H1 (cell line): ENCODE measurements around the gene LRRC28. TPM values are rescaled to one million over a fixed set of nuclear protein-coding genes. Genes with fewer than 3 reads are reported as not detected.

Experiments
- CEBPB ChIP-seq: IDR thresholded peaks from 2 replicates; pipeline ENCODE4 v1.6.1; 2012; ENCODE audit warnings: low read depth, low read length
- CHD1 ChIP-seq: IDR thresholded peaks from 2 replicates; pipeline ENCODE4 v1.6.1; 2012; ENCODE audit warnings: low read depth, low read length, improper control_type of control experiment
- CTBP2 ChIP-seq: IDR thresholded peaks from 2 replicates; pipeline ENCODE4 v1.7.0; 2011; ENCODE audit warnings: borderline replicate concordance, mild to moderate bottlenecking, moderate library complexity, mixed read lengths, low read length; ENCODE audit not compliant: insufficient read depth, insufficient read length
- GTF2F1 ChIP-seq: IDR thresholded peaks from 2 replicates; pipeline ENCODE4 v1.6.1; 2012; ENCODE audit warnings: low read depth, low read length, improper control_type of control experiment, borderline replicate concordance
- RBBP5 ChIP-seq: IDR thresholded peaks from 2 replicates; pipeline ENCODE4 v1.7.1; 2012; ENCODE audit warnings: low read depth, mild to moderate bottlenecking, inconsistent platforms, low read length, moderate library complexity, borderline replicate concordance
- TAF1 ChIP-seq: IDR thresholded peaks from 2 replicates; pipeline ENCODE4 v1.6.1; 2011; ENCODE audit warnings: mild to moderate bottlenecking, low read depth, low read length
- polyA plus RNA-seq, 7 experiments: library from polyadenylated mRNA; depleted of rRNA in 3 of 7; stranded (reverse) in 5 of 7; unstranded in 2 of 7; fragments of >200 nt in 5 of 7; fragments of 200-250 nt in 2 of 7; gene quantifications; 1 replicate in 5 of 7; 2 replicates in 1 of 7; 4 replicates in 1 of 7; pipeline versions ENCODE4 v1.2.1 to v1.2.3, GENCODE V29; 2011 to 2013; ENCODE audit warnings: missing spikeins in 2 of 7, mixed read lengths in 2 of 7
- total RNA-seq: library from RNA; stranded (reverse); fragmentation: NEBNext Ultra II Directional; extraction: Animal tissue kit (Norgen Biotek cat#: 25700); gene quantifications from 2 replicates; pipeline ENCODE4 v1.2.1, GENCODE V29; 2021

Gene LRRC28
- total and polyA plus RNA-seq, 2 of the 8 experiments (the other 6 are each of a cell fraction or from before 2014, with no cell fraction given): 20.2 to 23.3 TPM

DNA sequence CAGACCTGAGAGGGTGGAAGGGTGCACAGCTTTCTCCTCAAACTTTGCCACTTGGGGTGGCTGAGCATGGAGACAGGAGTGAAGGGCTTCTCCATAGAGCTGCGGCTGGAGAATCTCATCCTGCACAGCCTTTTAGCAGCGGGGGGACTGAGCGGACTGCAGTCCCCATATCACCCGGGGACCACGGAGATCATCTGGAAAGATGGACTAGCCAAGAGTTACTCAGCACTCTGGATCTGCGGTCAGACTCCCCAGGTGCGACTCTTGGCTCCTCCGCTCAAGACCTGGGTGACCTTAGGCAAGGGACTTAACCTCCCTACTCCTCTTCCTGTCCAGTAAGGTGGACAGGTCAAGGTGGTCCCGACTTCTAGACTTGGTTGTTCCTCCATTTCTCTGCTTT is 188.7 kb downstream of the LRRC28 start (continued):
- TF ChIP-seq GTF2F1 (no peak), RBBP5 (no peak), CHD1 (no peak), CEBPB (no peak), CTBP2 (no peak), TAF1 (no peak)

Other genes starting within 250 kb of the LRRC28 start
- gene PGPEP1L, start 243.7 kb upstream of the LRRC28 start, total RNA-seq: 0.22 TPM in 1 of 2 replicates, not detected in the other
- 0.14 and 0.17 TPM in 2 replicates for gene PGPEP1L, start 243.7 kb upstream of the LRRC28 start, polyA plus RNA-seq (2011; rRNA removed)
- 2.0 and 2.2 TPM in 2 replicates for gene SYNM, start 146.4 kb upstream of the LRRC28 start, total RNA-seq
- 0.67 and 0.89 TPM in 2 replicates for gene SYNM, start 146.4 kb upstream of the LRRC28 start, polyA plus RNA-seq (2011; rRNA removed)
- gene TTC23, start 1.9 kb upstream of the LRRC28 start, total RNA-seq: 16.0 and 23.0 TPM in 2 replicates
- 4.8 and 5.0 TPM in 2 replicates for gene TTC23, start 1.9 kb upstream of the LRRC28 start, polyA plus RNA-seq (2011; rRNA removed)